HEK293T (cell line): Measurements from ENCODE around the gene AP1G1.

Experiments
- CTCF ChIA-PET: fragments of 350-600 bp; formaldehyde crosslinking; extraction: SDS; loops from one replicate; lab custom pipeline; 2021; ENCODE audit warnings: antibody characterized with exemption, inconsistent platforms; lab: Yijun Ruan, JAX
- POLR2A ChIA-PET: fragments of 350-600 bp; formaldehyde crosslinking; extraction: SDS; loops from one replicate; lab custom pipeline; 2020; ENCODE audit warnings: antibody characterized with exemption, inconsistent platforms; lab: Yijun Ruan, JAX
- DNase-seq: peaks from one replicate; pipeline ENCODE4 v3.0.0; 2012; ENCODE audit warnings: mixed read lengths; ENCODE audit errors: extremely low spot score
- ARNT ChIP-seq: fragments of 450-650 bp; IDR thresholded peaks from 2 replicates; pipeline ENCODE4 v1.6.1; 2017; ENCODE audit warnings: mild to moderate bottlenecking
- BHLHE40 ChIP-seq: fragments of 450-650 bp; IDR thresholded peaks from 2 replicates; pipeline ENCODE4 v1.6.1; 2016; ENCODE audit warnings: mild to moderate bottlenecking, moderate library complexity, borderline replicate concordance
- CTBP1 ChIP-seq: fragments of 450-650 bp; IDR thresholded peaks from 2 replicates; pipeline ENCODE4 v1.6.1; 2016; ENCODE audit warnings: borderline replicate concordance
- ELF4 ChIP-seq: fragments of 450-650 bp; IDR thresholded peaks from 2 replicates; pipeline ENCODE4 v1.6.1; 2017; ENCODE audit warnings: antibody characterized with exemption
- FOXA1 ChIP-seq: fragments of 450-650 bp; IDR thresholded peaks from 2 replicates; pipeline ENCODE4 v1.6.1; 2016; ENCODE audit warnings: mild to moderate bottlenecking
- FOXK2 ChIP-seq: fragments of 450-650 bp; IDR thresholded peaks from 2 replicates; pipeline ENCODE4 v1.6.1; 2016; ENCODE audit warnings: mild to moderate bottlenecking
- FOXM1 ChIP-seq: fragments of 450-650 bp; IDR thresholded peaks from 2 replicates; pipeline ENCODE4 v1.6.1; 2017; ENCODE audit warnings: mild to moderate bottlenecking, borderline replicate concordance
- HDGF ChIP-seq: fragments of 450-650 bp; IDR thresholded peaks from 2 replicates; pipeline ENCODE4 v1.6.1; 2017; ENCODE audit warnings: antibody characterized with exemption, borderline replicate concordance
- L3MBTL2 ChIP-seq: fragments of 450-650 bp; conservative IDR thresholded peaks from 2 replicates; pipeline ENCODE4 v1.6.1; 2016; ENCODE audit warnings: mild to moderate bottlenecking
- LEF1 ChIP-seq: fragments of 450-650 bp; IDR thresholded peaks from 2 replicates; pipeline ENCODE4 v1.6.1; 2017; ENCODE audit warnings: mild to moderate bottlenecking, borderline replicate concordance
- NFRKB ChIP-seq: fragments of 450-650 bp; IDR thresholded peaks from 2 replicates; pipeline ENCODE4 v1.6.1; 2016; ENCODE audit warnings: mild to moderate bottlenecking, moderate library complexity
- PKNOX1 ChIP-seq: fragments of 450-650 bp; IDR thresholded peaks from 2 replicates; pipeline ENCODE4 v1.6.1; 2016
- SP1 ChIP-seq: fragments of 450-650 bp; IDR thresholded peaks from 2 replicates; pipeline ENCODE4 v1.6.1; 2017
- SUZ12 ChIP-seq: fragments of 450-650 bp; IDR thresholded peaks from 2 replicates; pipeline ENCODE4 v1.6.1; 2016; ENCODE audit warnings: mild to moderate bottlenecking
- TARDBP ChIP-seq: fragments of 450-650 bp; IDR thresholded peaks from 2 replicates; pipeline ENCODE4 v1.6.1; 2016
- ZNF384 ChIP-seq: fragments of 450-650 bp; IDR thresholded peaks from 2 replicates; pipeline ENCODE4 v1.6.1; 2016

AP1G1 gene

GRCh38 chr16:71709229-71709781, 99.3 kb downstream of the AP1G1 start:
- no peak for TF ChIP-seq ELF4
- TF ChIP-seq FOXA1 = no peak
- TF ChIP-seq L3MBTL2 = no peak
- TF ChIP-seq LEF1 = no peak
- POLR2A ChIA-PET = no interaction called here
- CTCF ChIA-PET = no interaction called here
- DNase-seq = no peak

GRCh38 chr16:71708696-71709095, 99.9 kb downstream of the AP1G1 start:
- ChIA-PET CTCF (no interaction called here), POLR2A (no interaction called here)
- TF ChIP-seq ZNF384 = no peak
- no peak for TF ChIP-seq ELF4
- TF ChIP-seq CTBP1 = no peak
- TF ChIP-seq BHLHE40 = no peak
- no peak for TF ChIP-seq ARNT
- no peak for TF ChIP-seq L3MBTL2
- DNase-seq = no peak

GRCh38 chr16:71707199-71707598, 101.4 kb downstream of the AP1G1 start:
- no peak for DNase-seq
- POLR2A ChIA-PET = no interaction called here
- CTCF ChIA-PET = no interaction called here
- TF ChIP-seq FOXM1 = no peak
- no peak for TF ChIP-seq TARDBP
- no peak for TF ChIP-seq PKNOX1
- TF ChIP-seq SUZ12 = no peak
- no peak for TF ChIP-seq CTBP1
- TF ChIP-seq LEF1 = no peak
- no peak for TF ChIP-seq FOXK2
- no peak for TF ChIP-seq HDGF
- TF ChIP-seq ARNT = no peak
- no peak for TF ChIP-seq FOXA1
- no peak for TF ChIP-seq L3MBTL2
- TF ChIP-seq ZNF384 = no peak
- no peak for TF ChIP-seq NFRKB
- TF ChIP-seq SP1 = no peak
- no peak for TF ChIP-seq BHLHE40
- TF ChIP-seq ELF4 = no peak

- CTCF ChIA-PET = no interaction called here
- POLR2A ChIA-PET = no interaction called here
- no peak for DNase-seq
- TF ChIP-seq L3MBTL2 = no peak
- TF ChIP-seq FOXA1 = no peak
- TF ChIP-seq SP1 = no peak
- TF ChIP-seq LEF1 = no peak
- no peak for TF ChIP-seq ZNF384
- TF ChIP-seq ELF4 = no peak
- no peak for TF ChIP-seq PKNOX1
- no peak for TF ChIP-seq HDGF
- no peak for TF ChIP-seq BHLHE40
- TF ChIP-seq FOXK2 = no peak
- no peak for TF ChIP-seq ARNT
- no peak for TF ChIP-seq SUZ12
- no peak for TF ChIP-seq CTBP1
- TF ChIP-seq FOXM1 = no peak
- no peak for TF ChIP-seq TARDBP
- TF ChIP-seq NFRKB = no peak
Measured at GRCh38 chr16:71706046-71706445, 102.6 kb downstream of the AP1G1 start.

- no peak for DNase-seq
- TF ChIP-seq ZNF384 (no peak), FOXA1 (no peak), FOXM1 (no peak), ARNT (no peak), FOXK2 (no peak), TARDBP (no peak), PKNOX1 (no peak), SUZ12 (no peak), BHLHE40 (no peak), ELF4 (no peak), SP1 (no peak), NFRKB (no peak), L3MBTL2 (no peak), LEF1 (no peak), HDGF (no peak)
- ChIA-PET POLR2A (no interaction called here), CTCF (no interaction called here)
Measured at GRCh38 chr16:71703333-71703732, 105.3 kb downstream of the AP1G1 start.

GRCh38 chr16:71700831-71701230, 107.8 kb downstream of the AP1G1 start:
- ChIA-PET POLR2A (no interaction called here), CTCF (no interaction called here)

More at GRCh38 chr16:71700831-71701230, 107.8 kb downstream of the AP1G1 start:
- TF ChIP-seq PKNOX1 (no peak), ELF4 (no peak), FOXK2 (no peak), BHLHE40 (no peak), FOXM1 (no peak), SP1 (no peak), SUZ12 (no peak), FOXA1 (no peak), L3MBTL2 (no peak), LEF1 (no peak), NFRKB (no peak), CTBP1 (no peak), ZNF384 (no peak), HDGF (no peak), TARDBP (no peak), ARNT (no peak)
- no peak for DNase-seq
